Calu3 (cell line): ENCODE measurements around the gene MYBPH. TPM values are rescaled to one million over a fixed set of nuclear protein-coding genes. Genes with fewer than 3 reads are reported as not detected.

Experiments
- BruUV-seq: library from RNA; stranded (reverse); fragments of 400-500 nt; replicated peaks from 2 replicates; lab custom pipeline; 2021; lab: Mats Ljungman, UMichigan
- CTCF ChIA-PET: fragments of 300-600 bp; sonication (Branson Sonifier 250); formaldehyde crosslinking; loops from one replicate; lab custom pipeline; 2022; ENCODE audit warnings: antibody characterized with exemption; lab: Charles Lee
- DNase-seq: peaks from one replicate; pipeline ENCODE4 v3.0.0; 2022
- H3K27ac Mint-ChIP-seq: one replicate; pipeline ENCODE4 v1.8.0; 2022; ENCODE audit warnings: mixed read lengths; ENCODE audit not compliant: unreplicated experiment
- H3K27me3 Mint-ChIP-seq: one replicate; pipeline ENCODE4 v1.8.0; 2022; ENCODE audit warnings: mixed read lengths; ENCODE audit not compliant: unreplicated experiment
- H3K36me3 Mint-ChIP-seq: one replicate; pipeline ENCODE4 v1.8.0; 2022; ENCODE audit warnings: mild to moderate bottlenecking, moderate library complexity, mixed read lengths; ENCODE audit not compliant: insufficient read depth, unreplicated experiment
- H3K4me1 Mint-ChIP-seq: one replicate; pipeline ENCODE4 v1.8.0; 2022; ENCODE audit warnings: mild to moderate bottlenecking, low read depth, mixed read lengths; ENCODE audit not compliant: unreplicated experiment
- H3K4me3 Mint-ChIP-seq: one replicate; pipeline ENCODE4 v1.8.0; 2022; ENCODE audit warnings: mild to moderate bottlenecking, low read depth, moderate library complexity, mixed read lengths; ENCODE audit not compliant: unreplicated experiment
- H3K9me3 Mint-ChIP-seq: one replicate; pipeline ENCODE4 v1.8.0; 2022; ENCODE audit warnings: low read depth, mixed read lengths; ENCODE audit not compliant: unreplicated experiment
- CTCF ChIP-seq: fragments of 200-600 bp; IDR thresholded peaks from one replicate; pipeline ENCODE4 v1.8.0; 2022; ENCODE audit warnings: antibody characterized with exemption; ENCODE audit not compliant: unreplicated experiment
- intact Hi-C: fragments of 100-400 bp; cut with micrococcal nuclease; formaldehyde crosslinking; loops from one replicate; pipeline ENCODE4 v1.10.0; 2022; ENCODE audit not compliant: unreplicated experiment
- total RNA-seq: library from RNA; stranded (reverse); gene quantifications from 2 replicates; pipeline ENCODE4 v1.2.3, GENCODE V29; 2022

MYBPH gene
- total RNA-seq, 1 experiment from 2014 or later, result not detected

GRCh38 chr1:203131548-203132200, 44.0 kb downstream of the MYBPH start:
- Mint-ChIP-seq H3K27ac (no peak overlapping the region), H3K36me3 (peaks cover 8% of the 10 kb centered on the region), H3K4me1 (peaks cover 33% of the 10 kb centered on the region), H3K27me3 (peaks cover 32% of the 10 kb centered on the region), H3K4me3 (no peak overlapping the region), H3K9me3 (no peaks in the 10 kb centered on the region)
- CTCF ChIA-PET, result interaction anchor here (1.3 kb wide), 1 partner anchor 14 kb away, joined by 5 read pairs; no protein-coding TSS in a partner anchor
- no TSS peak for BruUV-seq
- intact Hi-C loops, result no loop called here
- TF ChIP-seq CTCF, result no peak
- DNase-seq, result no peak

- Mint-ChIP-seq H3K27me3 (peaks cover 44% of the 10 kb centered on the region), H3K36me3 (peaks cover 8% of the 10 kb centered on the region), H3K4me3 (no peak overlapping the region), H3K4me1 (peaks cover 31% of the 10 kb centered on the region), H3K9me3 (no peaks in the 10 kb centered on the region), H3K27ac (no peak overlapping the region)
- intact Hi-C loops, result no loop called here
- no peak for TF ChIP-seq CTCF
- CTCF ChIA-PET, result interaction anchor here (1.4 to 1.9 kb wide), 3 partner anchors 9 to 42 kb away, joined by 3 to 7 read pairs (median 5); no protein-coding TSS in a partner anchor
- no TSS peak for BruUV-seq
- no peak for DNase-seq
Observed at GRCh38 chr1:203130358-203130985, 45.2 kb downstream of the MYBPH start.

GRCh38 chr1:203129501-203130231, 46.0 kb downstream of the MYBPH start:
- intact Hi-C loops, result no loop called here
- TF ChIP-seq CTCF, result no peak
- Mint-ChIP-seq H3K36me3 (peaks cover 8% of the 10 kb centered on the region), H3K27ac (no peak overlapping the region), H3K4me3 (no peak overlapping the region), H3K4me1 (peaks cover 31% of the 10 kb centered on the region), H3K27me3 (peaks cover 53% of the 10 kb centered on the region), H3K9me3 (no peaks in the 10 kb centered on the region)
- no TSS peak for BruUV-seq
- CTCF ChIA-PET, result interaction anchor here (0.6 to 1.9 kb wide), 4 partner anchors 9 to 337 kb away, joined by 3 to 7 read pairs (median 4); no protein-coding TSS in a partner anchor
- peak; percentile 68 for DNase-seq

GRCh38 chr1:203128716-203129500, 46.7 kb downstream of the MYBPH start:
- peak overlapping the region; percentile 72 for H3K4me3 Mint-ChIP-seq
- H3K27ac Mint-ChIP-seq, result no peak overlapping the region
- intact Hi-C loops, result no loop called here
- H3K4me1 Mint-ChIP-seq, result peaks cover 31% of the 10 kb centered on the region
- DNase-seq, result no peak
- peaks cover 8% of the 10 kb centered on the region for H3K36me3 Mint-ChIP-seq
- H3K27me3 Mint-ChIP-seq, result peaks cover 60% of the 10 kb centered on the region
- CTCF ChIA-PET, result interaction anchor here (0.6 to 1.9 kb wide), 11 partner anchors 8 to 1353 kb away, joined by 3 to 13 read pairs (median 5); no protein-coding TSS in a partner anchor
- no TSS peak for BruUV-seq
- H3K9me3 Mint-ChIP-seq, result no peaks in the 10 kb centered on the region
- no peak for TF ChIP-seq CTCF
